Testis (tissue), 2 donors: ENCODE measurements around the gene PANX2.

Experiments
- CTCF ChIP-seq, 3 experiments: fragments of 450-650 bp in 2 of 3; fragments of 200-600 bp in 1 of 3; sonication (generic) in 1 of 3; IDR thresholded peaks; one replicate each; pipeline ENCODE4 v1.5.1; 2016 to 2019; ENCODE audit warnings: antibody characterized with exemption in 3 of 3, mild to moderate bottlenecking in 2 of 3, moderate library complexity in 1 of 3
- POLR2A ChIP-seq: fragments of 450-650 bp; IDR thresholded peaks from one replicate; pipeline ENCODE4 v1.6.1; 2017; ENCODE audit warnings: antibody characterized with exemption, mild to moderate bottlenecking, moderate library complexity

- no peak for TF ChIP-seq CTCF (IDR thresholded peaks at IDR 0.05)
- TF ChIP-seq POLR2A: no peak
Observed at GRCh38 chr22:50131894-50132293, 38.6 kb upstream of the PANX2 start.
